CD4-positive, alpha-beta T cell (primary cell): ENCODE results near the gene CFL1. TPM values are rescaled to one million over a fixed set of nuclear protein-coding genes. Genes with fewer than 3 reads are reported as not detected.
A peak's percentile ranks its signal among the peaks of the same experiment; 100 is the strongest.

ENCODE experiments used
- ATAC-seq: fragments of 200-7000 bp; cut with Tn5 transposase; one replicate; pipeline ENCODE4 v1.10.0; 2022; ENCODE audit warnings: mild to moderate bottlenecking; ENCODE audit not compliant: poor library complexity
- CTCF ChIA-PET: fragments of 350-600 bp; sonication (Branson Sonifier 250); formaldehyde crosslinking; loops from one replicate; lab custom pipeline; 2021; ENCODE audit warnings: antibody characterized with exemption, inconsistent platforms; lab: Charles Lee
- POLR2A ChIA-PET: fragments of 350-600 bp; sonication (Branson Sonifier 250); formaldehyde crosslinking; loops from one replicate; lab custom pipeline; 2021; ENCODE audit warnings: antibody characterized with exemption, inconsistent platforms; lab: Charles Lee
- DNase-seq, 14 experiments: peaks; one replicate each; pipeline ENCODE4 v3.0.0-alpha.2; 2013 to 2020; ENCODE audit warnings: mixed read lengths in 2 of 14
- H3K27ac ChIP-seq, 2 donors: one replicate each; pipeline versions ENCODE4 v1.5.1 to v1.7.0; 2013; ENCODE audit warnings: low read length in 2 of 2, low read depth in 1 of 2, mild to moderate bottlenecking in 1 of 2
- H3K27me3 ChIP-seq, 2 experiments: 1 replicate in 1 of 2; 2 replicates in 1 of 2; pipeline versions ENCODE4 v1.6.1 to v1.7.0; 2013; ENCODE audit warnings: low read length in 2 of 2, control low read depth in 1 of 2, mild to moderate bottlenecking in 1 of 2, moderate library complexity in 1 of 2; ENCODE audit not compliant: insufficient read depth in 2 of 2, control insufficient read depth in 1 of 2
- H3K36me3 ChIP-seq: one replicate; pipeline ENCODE4 v1.6.1; 2013; ENCODE audit warnings: low read length, control low read depth; ENCODE audit not compliant: insufficient read depth
- H3K4me1 ChIP-seq: one replicate; pipeline ENCODE4 v1.6.1; 2013; ENCODE audit warnings: low read length, control low read depth; ENCODE audit not compliant: insufficient read depth
- H3K4me3 ChIP-seq: one replicate; pipeline ENCODE4 v1.5.1; 2013; ENCODE audit warnings: mild to moderate bottlenecking, low read length, moderate library complexity
- H3K9me3 ChIP-seq, 2 experiments: 1 replicate in 1 of 2; 2 replicates in 1 of 2; pipeline versions ENCODE4 v1.6.1 to v1.7.0; 2013; ENCODE audit warnings: low read length in 2 of 2, mild to moderate bottlenecking in 2 of 2, control low read depth in 1 of 2, moderate library complexity in 1 of 2; ENCODE audit not compliant: control insufficient read depth in 1 of 2, insufficient read depth in 1 of 2
- H3K27ac Mint-ChIP-seq: one replicate; pipeline ENCODE4 v1.8.0; 2020; ENCODE audit warnings: mixed read lengths
- H3K27me3 Mint-ChIP-seq: one replicate; pipeline ENCODE4 v1.8.0; 2021; ENCODE audit warnings: mixed read lengths
- H3K36me3 Mint-ChIP-seq: one replicate; pipeline ENCODE4 v1.8.0; 2021; ENCODE audit warnings: low read depth, mixed read lengths
- H3K4me1 Mint-ChIP-seq: one replicate; pipeline ENCODE4 v1.8.0; 2021; ENCODE audit warnings: low read depth, mixed read lengths
- H3K4me3 Mint-ChIP-seq: one replicate; pipeline ENCODE4 v1.8.0; 2020; ENCODE audit warnings: mild to moderate bottlenecking, mixed read lengths
- H3K9me3 Mint-ChIP-seq: one replicate; pipeline ENCODE4 v1.8.0; 2020; ENCODE audit warnings: mixed read lengths
- intact Hi-C, 2 experiments: fragments of 100-400 bp; cut with DNase I in 1 of 2; cut with micrococcal nuclease in 1 of 2; formaldehyde crosslinking; loops; one replicate each; pipeline versions ENCODE4 v1.15.1 to v1.9.0; 2023 to 2025; cut with DNase I, micrococcal nuclease
- total RNA-seq, 174 experiments: library from RNA in 2 of 174; stranded (reverse) in 2 of 174; gene quantifications; one replicate each; pipeline ENCODE4 v1.2.3 and lab custom pipeline; 2021 to 2026
- TF ChIP-seq, protein P1 (sequence below): fragments of 200-600 bp; IDR thresholded peaks from one replicate; pipeline ENCODE4 v1.8.0; 2022; ENCODE audit warnings: antibody characterized with exemption, mild to moderate bottlenecking

The CFL1 gene
- total RNA-seq, 2 experiments from 2014 or later = 322 to 331 TPM

GRCh38 chr11:65903068-65903481, 45.1 kb upstream of the CFL1 start:
- H3K4me1 Mint-ChIP-seq = peaks cover 5% of the 10 kb centered on the region
- H3K27ac Mint-ChIP-seq = no peak overlapping the region
- POLR2A ChIA-PET = no interaction called here
- Histone ChIP-seq H3K27ac (no peak overlapping the region), H3K4me1 (peaks cover 27% of the 10 kb centered on the region), H3K36me3 (no peaks in the 10 kb centered on the region), H3K9me3 (peaks cover 0 to 7% of the 10 kb centered on the region in 2 experiments), H3K4me3 (no peak overlapping the region), H3K27me3 (peaks cover 9 to 12% of the 10 kb centered on the region in 2 experiments)
- ATAC-seq = no peak
- H3K36me3 Mint-ChIP-seq = no peaks in the 10 kb centered on the region
- no peak overlapping the region for H3K4me3 Mint-ChIP-seq
- no peak for DNase-seq
- intact Hi-C loops = no loop called here
- TF ChIP-seq, protein P1, sequence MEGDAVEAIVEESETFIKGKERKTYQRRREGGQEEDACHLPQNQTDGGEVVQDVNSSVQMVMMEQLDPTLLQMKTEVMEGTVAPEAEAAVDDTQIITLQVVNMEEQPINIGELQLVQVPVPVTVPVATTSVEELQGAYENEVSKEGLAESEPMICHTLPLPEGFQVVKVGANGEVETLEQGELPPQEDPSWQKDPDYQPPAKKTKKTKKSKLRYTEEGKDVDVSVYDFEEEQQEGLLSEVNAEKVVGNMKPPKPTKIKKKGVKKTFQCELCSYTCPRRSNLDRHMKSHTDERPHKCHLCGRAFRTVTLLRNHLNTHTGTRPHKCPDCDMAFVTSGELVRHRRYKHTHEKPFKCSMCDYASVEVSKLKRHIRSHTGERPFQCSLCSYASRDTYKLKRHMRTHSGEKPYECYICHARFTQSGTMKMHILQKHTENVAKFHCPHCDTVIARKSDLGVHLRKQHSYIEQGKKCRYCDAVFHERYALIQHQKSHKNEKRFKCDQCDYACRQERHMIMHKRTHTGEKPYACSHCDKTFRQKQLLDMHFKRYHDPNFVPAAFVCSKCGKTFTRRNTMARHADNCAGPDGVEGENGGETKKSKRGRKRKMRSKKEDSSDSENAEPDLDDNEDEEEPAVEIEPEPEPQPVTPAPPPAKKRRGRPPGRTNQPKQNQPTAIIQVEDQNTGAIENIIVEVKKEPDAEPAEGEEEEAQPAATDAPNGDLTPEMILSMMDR = no peak
- no peaks in the 10 kb centered on the region for H3K9me3 Mint-ChIP-seq
- CTCF ChIA-PET = interaction anchor here (3.5 kb wide), 1 partner anchor 15 kb away, joined by 15 read pairs; the partner anchor contains the start of gene FIBP
- H3K27me3 Mint-ChIP-seq = peaks cover 23% of the 10 kb centered on the region

DNA sequence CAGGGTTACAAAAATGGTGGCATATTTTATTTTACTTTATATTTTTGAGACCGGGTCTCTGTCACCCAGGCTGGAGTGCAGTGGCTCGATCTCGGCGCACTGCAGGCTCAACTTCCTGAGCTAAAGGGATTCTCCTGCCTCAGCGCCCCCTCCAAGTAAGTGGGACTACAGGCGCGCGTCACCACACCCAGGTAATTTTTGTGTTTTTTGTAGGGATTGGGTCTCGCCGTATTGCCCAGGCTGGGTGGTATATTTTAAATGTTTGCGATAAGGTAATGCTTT, 42.9 kb upstream of the CFL1 start:
- H3K9me3 Mint-ChIP-seq = no peaks in the 10 kb centered on the region
- Histone ChIP-seq H3K36me3 (no peaks in the 10 kb centered on the region), H3K4me3 (peak overlapping the region; percentile 43), H3K4me1 (peaks cover 27% of the 10 kb centered on the region), H3K27ac (no peak overlapping the region), H3K27me3 (peaks cover 9 to 12% of the 10 kb centered on the region in 2 experiments), H3K9me3 (peaks cover 0 to 7% of the 10 kb centered on the region in 2 experiments)
- no peak for DNase-seq
- intact Hi-C loops = loop anchor here (1.0 kb wide), 2 partner anchors 11 to 18 kb away; partner anchors contain the start of genes C11orf68 (in 2 of the 2), CCDC85B (in 2 of the 2) and DRAP1 (in 2 of the 2)
- peaks cover 5% of the 10 kb centered on the region for H3K4me1 Mint-ChIP-seq
- ChIA-PET POLR2A (interaction anchor here (1.0 to 5.3 kb wide), 10 partner anchors 11 to 285 kb away, joined by 3 to 80 read pairs (median 4); partner anchors contain the start of genes C11orf68, CCDC85B, FIBP and MUS81), CTCF (interaction anchor here (0.5 to 2.9 kb wide), 7 partner anchors 9 to 189 kb away, joined by 3 to 21 read pairs (median 8); partner anchors contain the start of genes CCDC85B, FIBP, KAT5 and MUS81)
- no peaks in the 10 kb centered on the region for H3K36me3 Mint-ChIP-seq
- H3K27me3 Mint-ChIP-seq = peaks cover 18% of the 10 kb centered on the region
- peak overlapping the region; percentile 72 for H3K4me3 Mint-ChIP-seq
- ATAC-seq = no peak
- TF ChIP-seq, protein P1 = no peak
- peak overlapping the region; percentile 79 for H3K27ac Mint-ChIP-seq

DNA sequence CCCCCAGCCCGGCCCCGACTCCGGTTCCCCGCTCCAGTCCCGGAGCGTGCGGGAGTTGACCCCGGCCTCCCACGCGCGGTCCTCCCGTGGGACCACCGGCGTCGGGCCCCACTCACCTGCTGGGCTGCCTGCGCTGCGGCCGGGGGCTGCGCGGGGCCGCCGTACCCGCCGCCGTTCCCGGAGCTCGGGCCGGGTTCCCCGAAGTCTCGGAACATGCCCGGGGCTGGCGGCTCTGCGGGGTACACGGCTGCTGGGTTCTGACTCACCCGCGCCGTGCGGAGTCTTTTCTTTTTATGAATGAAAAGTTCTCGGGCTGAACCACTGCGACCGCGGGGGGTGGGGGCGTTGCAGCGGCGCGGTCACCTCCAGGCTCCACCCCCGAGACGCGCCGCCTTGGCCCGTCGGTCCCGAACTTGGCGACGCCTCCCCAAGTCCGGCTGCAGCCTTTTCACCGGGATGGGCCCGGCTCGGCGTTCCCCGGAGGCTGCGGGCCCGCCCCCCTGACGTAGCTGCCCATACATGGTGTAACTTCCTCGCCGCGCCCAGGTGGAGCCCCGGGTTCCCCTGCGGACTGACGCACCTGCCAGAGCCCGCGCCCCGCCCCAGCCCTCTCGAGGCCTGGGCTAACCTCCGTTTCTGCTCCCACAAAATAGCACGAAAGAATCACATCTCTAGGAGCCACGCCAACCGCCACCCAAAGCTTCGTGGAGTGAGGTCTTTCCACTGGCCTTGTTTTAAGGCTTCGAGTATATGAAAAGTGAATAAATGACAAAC, 42.3 kb upstream of the CFL1 start, which contains the start of gene FOSL1:
Gene FOSL1 (minus strand): TSS at position 264 of the 774 bp plus-strand sequence. CDS start 49 bp downstream, at position 215.
- peak within 1 kb of the TSS; percentile 79 for H3K27ac Mint-ChIP-seq
- POLR2A ChIA-PET = interaction anchor here (1.0 to 5.3 kb wide), 9 partner anchors 11 to 285 kb away, joined by 3 to 80 read pairs (median 4); partner anchors contain the start of genes C11orf68, CCDC85B, FIBP and PCNX3
- H3K27ac ChIP-seq = no peak within 1 kb of the TSS

More for the DNA sequence above, 42.3 kb upstream of the CFL1 start, which contains the start of gene FOSL1:
- Mint-ChIP-seq H3K9me3 (no peaks in the 10 kb centered on the region), H3K4me1 (peaks cover 5% of the 10 kb centered on the region), H3K27me3 (peaks cover 18% of the 10 kb centered on the region), H3K4me3 (peak within 1 kb of the TSS; percentile 72), H3K36me3 (no peaks in the 10 kb centered on the region)
- Histone ChIP-seq H3K4me3 (peak within 1 kb of the TSS; percentile 43), H3K27me3 (peaks cover 9 to 12% of the 10 kb centered on the region in 2 experiments), H3K4me1 (peaks cover 27% of the 10 kb centered on the region), H3K36me3 (no peaks in the 10 kb centered on the region), H3K9me3 (peaks cover 0 to 7% of the 10 kb centered on the region in 2 experiments)
- DNase-seq = peak; percentile 81 to 98 (median 90)
- TF ChIP-seq, protein P1 = no peak
- intact Hi-C loops = loop anchor here (1.0 kb wide), 2 partner anchors 10 to 19 kb away; partner anchors contain the start of genes C11orf68 (in 2 of the 2), CCDC85B (in 2 of the 2) and DRAP1 (in 2 of the 2)
- CTCF ChIA-PET = interaction anchor here (1.3 to 2.9 kb wide), 6 partner anchors 8 to 189 kb away, joined by 4 to 21 read pairs (median 10); partner anchors contain the start of genes CCDC85B, FIBP, KAT5 and MUS81
- ATAC-seq = peak; percentile 94
